Smooth muscle cell (in vitro differentiated cells): Measurements from ENCODE around the gene VAMP8. TPM values are rescaled to one million over a fixed set of nuclear protein-coding genes. Genes with fewer than 3 reads are reported as not detected.

Experiments used
- DNase-seq: peaks from one replicate; lab custom pipeline; 2025; ENCODE audit not compliant: unreplicated experiment; lab: John Stamatoyannopoulos, UW
- H2AFZ ChIP-seq: fragments of 200-600 bp; sonication (generic); 2 replicates; pipeline ENCODE4 v1.6.0; 2016; ENCODE audit warnings: antibody characterized with exemption, low read depth, mild to moderate bottlenecking
- H3F3A ChIP-seq: fragments of 200-600 bp; sonication (generic); 2 replicates; pipeline ENCODE4 v1.6.0; 2017; ENCODE audit warnings: antibody characterized with exemption, low read depth
- H3K27ac ChIP-seq: fragments of 200-600 bp; sonication (generic); 2 replicates; pipeline ENCODE4 v1.5.1; 2016; ENCODE audit warnings: low read depth, mild to moderate bottlenecking
- H3K27me3 ChIP-seq: fragments of 200-600 bp; sonication (generic); 2 replicates; pipeline ENCODE4 v1.6.1; 2016; ENCODE audit warnings: low read depth, mild to moderate bottlenecking
- H3K36me3 ChIP-seq: fragments of 200-600 bp; sonication (generic); 2 replicates; pipeline ENCODE4 v1.5.1; 2016; ENCODE audit warnings: low read depth
- H3K4me1 ChIP-seq: fragments of 200-600 bp; sonication (generic); 2 replicates; pipeline ENCODE4 v1.5.1; 2016; ENCODE audit warnings: low read depth
- H3K4me2 ChIP-seq: fragments of 200-600 bp; sonication (generic); 2 replicates; pipeline ENCODE4 v1.6.0; 2016; ENCODE audit warnings: mild to moderate bottlenecking
- H3K4me3 ChIP-seq: fragments of 200-600 bp; sonication (generic); 2 replicates; pipeline ENCODE4 v1.5.1; 2016; ENCODE audit warnings: mild to moderate bottlenecking
- H3K79me2 ChIP-seq: fragments of 200-600 bp; sonication (generic); 2 replicates; pipeline ENCODE4 v1.6.0; 2016; ENCODE audit warnings: low read depth, mild to moderate bottlenecking
- H3K9ac ChIP-seq: fragments of 200-600 bp; sonication (generic); 2 replicates; pipeline ENCODE4 v1.6.0; 2016; ENCODE audit warnings: low read depth
- H3K9me3 ChIP-seq: fragments of 200-600 bp; sonication (generic); replicated peaks from 2 replicates; pipeline ENCODE4 v1.5.1; 2016; ENCODE audit warnings: low read depth
- H4K20me1 ChIP-seq: fragments of 200-600 bp; sonication (generic); 2 replicates; pipeline ENCODE4 v1.6.0; 2016; ENCODE audit warnings: low read depth
- CTCF ChIP-seq: fragments of 200-600 bp; sonication (generic); IDR thresholded peaks from 2 replicates; pipeline ENCODE4 v1.5.1; 2017; ENCODE audit warnings: borderline replicate concordance, mild to moderate bottlenecking, antibody characterized with exemption; ENCODE audit not compliant: insufficient read depth, poor library complexity, severe bottlenecking
- WGBS: methylation state at CpG from one replicate; pipeline ENCODE4 v1.1.7; 2016; ENCODE audit warnings: low lambda C conversion rate; 5-methylcytosine and 5-hydroxymethylcytosine counted together
- polyA plus RNA-seq: library from polyadenylated mRNA; unstranded; fragments of >200 nt; fragmentation: Nextera tagmentation; extraction: Ambion mirVana; gene quantifications from 2 replicates; pipeline ENCODE4 v1.2.1, GENCODE V29; 2016
- total RNA-seq: library from RNA; depleted of rRNA; stranded (reverse); fragments of >200 nt; gene quantifications from 2 replicates; pipeline ENCODE4 v1.2.3, GENCODE V29; 2014

VAMP8 gene
- total and polyA plus RNA-seq, 2 experiments from 2014 or later = 15.1 to 17.5 TPM

GRCh38 chr2:85595301-85596025, 18.1 kb downstream of the VAMP8 start, which contains the start of gene RNF181:
Gene RNF181 (plus strand): TSS chr2:85595745. CDS start chr2:85595764, 19 bp downstream.
- Histone ChIP-seq H3K9me3 (no peaks in the 10 kb centered on the region), H3K36me3 (no peaks in the 10 kb centered on the region), H3K4me3 (peak within 1 kb of the TSS; percentile 66), H2AFZ (peak within 1 kb of the TSS; percentile 64), H3K4me1 (peaks cover 9% of the 10 kb centered on the region), H3K4me2 (peak within 1 kb of the TSS; percentile 86), H3F3A (peaks cover 7% of the 10 kb centered on the region), H4K20me1 (peaks cover 15% of the 10 kb centered on the region), H3K79me2 (peaks cover 18% of the 10 kb centered on the region), H3K27me3 (no peaks in the 10 kb centered on the region), H3K9ac (peak within 1 kb of the TSS; percentile 82), H3K27ac (peak within 1 kb of the TSS; percentile 80)
- no peak for TF ChIP-seq CTCF
- under 1% methylated on average over 47 of the region's 47 CpGs for WGBS
- DNase-seq = peak; percentile 68

DNA sequence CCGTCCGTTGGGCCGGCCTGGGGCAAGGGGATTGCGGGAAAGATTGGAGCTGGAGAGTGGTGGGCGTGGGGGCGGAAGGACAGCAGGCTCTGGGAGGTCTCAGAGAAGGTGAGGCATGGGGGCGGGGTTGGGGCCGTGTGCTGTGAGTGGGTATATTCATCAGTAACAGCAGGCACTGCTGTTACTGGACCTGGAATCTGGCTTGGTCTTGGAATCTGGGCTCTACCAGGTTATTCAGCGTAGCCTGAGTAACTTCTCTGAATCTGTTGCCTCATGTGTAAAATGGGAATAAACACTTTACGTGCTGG, 18.6 kb downstream of the VAMP8 start:
- no peak overlapping the region for H2AFZ ChIP-seq
- TF ChIP-seq CTCF = no peak
- no peaks in the 10 kb centered on the region for H3K9me3 ChIP-seq
- peak overlapping the region; percentile 75 for H3K27ac ChIP-seq
- H3K79me2 ChIP-seq = peaks cover 18% of the 10 kb centered on the region
- H3K4me2 ChIP-seq = peak overlapping the region; percentile 86
- H3K27me3 ChIP-seq = no peaks in the 10 kb centered on the region
- H3F3A ChIP-seq = peaks cover 4% of the 10 kb centered on the region
- H3K36me3 ChIP-seq = no peaks in the 10 kb centered on the region
- WGBS = 5% methylated on average over 5 of the region's 10 CpGs
- H3K9ac ChIP-seq = peak overlapping the region; percentile 82
- H3K4me3 ChIP-seq = peak overlapping the region; percentile 66
- DNase-seq = no peak
- peaks cover 6% of the 10 kb centered on the region for H3K4me1 ChIP-seq
- H4K20me1 ChIP-seq = peaks cover 15% of the 10 kb centered on the region

GRCh38 chr2:85596486-85597143, 19.2 kb downstream of the VAMP8 start:
- no peaks in the 10 kb centered on the region for H3F3A ChIP-seq
- H3K4me2 ChIP-seq = peak overlapping the region; percentile 86
- H3K9ac ChIP-seq = peak overlapping the region; percentile 82
- TF ChIP-seq CTCF = no peak
- peaks cover 7% of the 10 kb centered on the region for H3K4me1 ChIP-seq
- H2AFZ ChIP-seq = no peak overlapping the region
- H3K27ac ChIP-seq = no peak overlapping the region
- H3K27me3 ChIP-seq = no peaks in the 10 kb centered on the region
- 67% methylated on average over 3 of the region's 3 CpGs for WGBS
- H3K36me3 ChIP-seq = no peaks in the 10 kb centered on the region
- H3K79me2 ChIP-seq = peaks cover 18% of the 10 kb centered on the region
- peaks cover 15% of the 10 kb centered on the region for H4K20me1 ChIP-seq
- no peaks in the 10 kb centered on the region for H3K9me3 ChIP-seq
- DNase-seq = no peak
- H3K4me3 ChIP-seq = peak overlapping the region; percentile 66

DNA sequence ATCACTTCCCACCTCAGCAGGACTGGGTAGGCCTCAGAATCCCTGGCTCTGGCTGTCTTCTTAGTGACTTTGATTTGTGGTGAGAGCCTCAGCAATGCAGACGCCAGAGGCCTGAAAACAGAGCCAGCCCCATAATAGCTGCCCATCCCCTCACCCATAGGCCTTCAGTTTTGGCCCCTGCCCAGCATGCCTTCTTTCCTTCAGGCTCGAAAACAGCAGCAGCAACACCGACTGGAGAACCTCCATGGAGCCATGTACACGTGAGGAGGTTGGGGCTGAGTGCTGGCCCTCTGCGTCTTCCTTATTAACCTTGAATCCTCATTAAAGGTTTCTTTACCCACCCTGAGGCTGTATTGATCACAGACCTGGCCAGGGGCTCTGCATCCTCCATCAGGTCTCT, 19.9 kb downstream of the VAMP8 start:
- WGBS = 92% methylated on average over 5 of the region's 5 CpGs
- no peak overlapping the region for H3K9ac ChIP-seq
- no peak overlapping the region for H3K27ac ChIP-seq
- peaks cover 18% of the 10 kb centered on the region for H3K79me2 ChIP-seq
- no peaks in the 10 kb centered on the region for H3K36me3 ChIP-seq
- DNase-seq = no peak
- H3K9me3 ChIP-seq = no peaks in the 10 kb centered on the region
- H3K4me1 ChIP-seq = peaks cover 10% of the 10 kb centered on the region
- no peak overlapping the region for H3K4me2 ChIP-seq
- no peaks in the 10 kb centered on the region for H3K27me3 ChIP-seq
- no peak overlapping the region for H3K4me3 ChIP-seq
- H4K20me1 ChIP-seq = peaks cover 15% of the 10 kb centered on the region
- no peak for TF ChIP-seq CTCF
- no peaks in the 10 kb centered on the region for H3F3A ChIP-seq
- H2AFZ ChIP-seq = no peak overlapping the region
